ENCODE results near the gene ZNF629. TPM values are rescaled to one million over a fixed set of nuclear protein-coding genes. Genes with fewer than 3 reads are reported as not detected.

ZNF629 gene
- polyA plus RNA-seq, 3 donors: 0.27 to 2.0 (median 0.73) TPM

- Histone ChIP-seq H3K4me1 (ENCODE audit: control insufficient read depth in 1 of 2, insufficient read depth in 2 of 2, low read length in 2 of 2) (no peaks in the 10 kb centered on the region), H3K79me2 (ENCODE audit: insufficient read depth, low read length) (no peaks in the 10 kb centered on the region), H3K27ac (ENCODE audit: low read depth in 1 of 2, low read length in 2 of 2) (no peak overlapping the region), H3K9me3 (replicated peaks in 1 of 2; ENCODE audit: control insufficient read depth in 1 of 2, insufficient read depth in 1 of 2, low read length in 2 of 2) (no peaks in the 10 kb centered on the region), H3K4me2 (replicated peaks; ENCODE audit: extremely low read depth, low read length, poor library complexity, severe bottlenecking) (no peak overlapping the region), H3K36me3 (replicated peaks in 1 of 2; ENCODE audit: control insufficient read depth in 1 of 2, insufficient read depth in 2 of 2, low read length in 2 of 2) (no peaks in the 10 kb centered on the region), H3K27me3 (ENCODE audit: control insufficient read depth in 2 of 2, insufficient read depth in 2 of 2, low read length in 2 of 2) (no peaks in the 10 kb centered on the region), H3K4me3 (replicated peaks in 1 of 3; ENCODE audit: low read depth in 2 of 3, low read length in 3 of 3) (no peak overlapping the region), H2AFZ (ENCODE audit: insufficient read depth, low read depth, low read length, poor library complexity, severe bottlenecking) (no peak overlapping the region), H3K9ac (ENCODE audit: insufficient read depth, low read length, poor library complexity, severe bottlenecking) (no peak overlapping the region), H4K20me1 (ENCODE audit: insufficient read depth, low read length) (no peaks in the 10 kb centered on the region)
- Mint-ChIP-seq H3K27me3 (ENCODE audit: low read depth in 3 of 3) (peaks cover 0 to 10% (median 4%) of the 10 kb centered on the region in 3 donors), H3K4me3 (no peak overlapping the region), H3K9me3 (no peaks in the 10 kb centered on the region), H3K4me1 (no peaks in the 10 kb centered on the region), H3K36me3 (no peaks in the 10 kb centered on the region), H3K27ac (no peak overlapping the region)
- intact Hi-C loops (cut with micrococcal nuclease): no loop called here
- DNase-seq: no peak
- TF ChIP-seq CTCF (IDR thresholded peaks at IDR 0.05): no peak
- 100% methylated on average over 5 of the region's 6 CpGs for WGBS (ENCODE audit: insufficient coverage)
Measured at GRCh38 chr16:30830072-30830417, 43.0 kb upstream of the ZNF629 start.

- no peaks in the 10 kb centered on the region for H3K36me3 Mint-ChIP-seq
- DNase-seq: no peak
- H3K27ac ChIP-seq (ENCODE audit: low read depth in 1 of 2, low read length in 2 of 2): no peak overlapping the region
- H3K4me2 ChIP-seq (replicated peaks; ENCODE audit: extremely low read depth, low read length, poor library complexity, severe bottlenecking): no peak overlapping the region
- H3K27me3 ChIP-seq (ENCODE audit: control insufficient read depth in 2 of 2, insufficient read depth in 2 of 2, low read length in 2 of 2): no peaks in the 10 kb centered on the region
- 93% methylated on average over 13 of the region's 15 CpGs for WGBS (ENCODE audit: insufficient coverage)
- H3K4me3 Mint-ChIP-seq: no peak overlapping the region
- peaks cover 0 to 10% (median 4%) of the 10 kb centered on the region in 3 donors for H3K27me3 Mint-ChIP-seq (ENCODE audit: low read depth in 3 of 3)
- H3K9me3 Mint-ChIP-seq: no peaks in the 10 kb centered on the region
- intact Hi-C loops (cut with micrococcal nuclease): no loop called here
- no peaks in the 10 kb centered on the region for H4K20me1 ChIP-seq (ENCODE audit: insufficient read depth, low read length)
- no peak overlapping the region for H3K4me3 ChIP-seq (replicated peaks in 1 of 3; ENCODE audit: low read depth in 2 of 3, low read length in 3 of 3)
- no peaks in the 10 kb centered on the region for H3K36me3 ChIP-seq (replicated peaks in 1 of 2; ENCODE audit: control insufficient read depth in 1 of 2, insufficient read depth in 2 of 2, low read length in 2 of 2)
- H3K27ac Mint-ChIP-seq: no peak overlapping the region
- H3K9me3 ChIP-seq (replicated peaks in 1 of 2; ENCODE audit: control insufficient read depth in 1 of 2, insufficient read depth in 1 of 2, low read length in 2 of 2): no peaks in the 10 kb centered on the region
- H3K9ac ChIP-seq (ENCODE audit: insufficient read depth, low read length, poor library complexity, severe bottlenecking): no peak overlapping the region
- TF ChIP-seq CTCF (IDR thresholded peaks at IDR 0.05): no peak
- no peaks in the 10 kb centered on the region for H3K4me1 Mint-ChIP-seq
- no peak overlapping the region for H2AFZ ChIP-seq (ENCODE audit: insufficient read depth, low read depth, low read length, poor library complexity, severe bottlenecking)
- no peaks in the 10 kb centered on the region for H3K4me1 ChIP-seq (ENCODE audit: control insufficient read depth in 1 of 2, insufficient read depth in 2 of 2, low read length in 2 of 2)
- H3K79me2 ChIP-seq (ENCODE audit: insufficient read depth, low read length): no peaks in the 10 kb centered on the region
Measured at GRCh38 chr16:30829130-30830071, 42.4 kb upstream of the ZNF629 start.
